HepG2 (cell line): ENCODE measurements around the gene CIROP. TPM values are rescaled to one million over a fixed set of nuclear protein-coding genes. Genes with fewer than 3 reads are reported as not detected.

ENCODE experiments used
- CC2D1A ChIP-seq: sonication (generic); formaldehyde crosslinking; IDR thresholded peaks from 2 replicates; pipeline ENCODE4 v1.8.1; 2023; ENCODE audit warnings: mild to moderate bottlenecking, missing genetic modification reagents
- ESRRA ChIP-seq: sonication (generic); formaldehyde crosslinking; IDR thresholded peaks from 2 replicates; pipeline ENCODE4 v1.5.1; 2020; ENCODE audit warnings: mild to moderate bottlenecking, low read depth, missing genetic modification reagents
- NFYB ChIP-seq: sonication (generic); formaldehyde crosslinking; IDR thresholded peaks from 2 replicates; pipeline ENCODE4 v1.4.0; 2020; ENCODE audit warnings: missing genetic modification reagents
- NKX3-1 ChIP-seq: sonication (generic); formaldehyde crosslinking; IDR thresholded peaks from 2 replicates; pipeline ENCODE4 v1.5.0; 2020; ENCODE audit warnings: missing genetic modification reagents
- PHF20 ChIP-seq: sonication (generic); formaldehyde crosslinking; IDR thresholded peaks from 2 replicates; pipeline ENCODE4 v1.5.0; 2020; ENCODE audit warnings: mild to moderate bottlenecking, missing genetic modification reagents
- POLR2G ChIP-seq: fragments of 200-400 bp; formaldehyde crosslinking; IDR thresholded peaks from 2 replicates; pipeline ENCODE4 v1.6.1; 2018; ENCODE audit warnings: mild to moderate bottlenecking, low read depth, low read length, moderate library complexity
- TEAD3 ChIP-seq: optimal IDR thresholded peaks from 2 replicates; pipeline ENCODE3; 2016; ENCODE audit warnings: borderline replicate concordance
- ZMYM4 ChIP-seq: sonication (generic); formaldehyde crosslinking; IDR thresholded peaks from 2 replicates; pipeline ENCODE4 v1.8.1; 2023; ENCODE audit warnings: mild to moderate bottlenecking, missing genetic modification reagents
- ZNF12 ChIP-seq: sonication (generic); formaldehyde crosslinking; IDR thresholded peaks from 2 replicates; pipeline ENCODE4 v1.5.0; 2020; ENCODE audit warnings: missing genetic modification reagents
- ZNF225 ChIP-seq: sonication (generic); formaldehyde crosslinking; IDR thresholded peaks from 2 replicates; pipeline ENCODE4 v1.4.0; 2020; ENCODE audit warnings: mild to moderate bottlenecking, missing genetic modification reagents
- ZNF333 ChIP-seq: sonication (generic); formaldehyde crosslinking; IDR thresholded peaks from 2 replicates; pipeline ENCODE4 v1.4.0; 2020; ENCODE audit warnings: mild to moderate bottlenecking, missing genetic modification reagents, borderline replicate concordance
- ZNF530 ChIP-seq: sonication (generic); formaldehyde crosslinking; IDR thresholded peaks from 2 replicates; pipeline ENCODE4 v1.5.0; 2020; ENCODE audit warnings: low read depth, mild to moderate bottlenecking, missing genetic modification reagents
- ZNF547 ChIP-seq: sonication (generic); formaldehyde crosslinking; IDR thresholded peaks from 2 replicates; pipeline ENCODE4 v1.5.1; 2020; ENCODE audit warnings: mild to moderate bottlenecking, missing genetic modification reagents
- polyA plus RNA-seq, 8 experiments: library from polyadenylated mRNA; depleted of rRNA in 3 of 8; stranded (reverse) in 7 of 8; unstranded in 1 of 8; fragments of >200 nt; fragmentation: Illumina TruSeq in 4 of 8; extraction: Trizol in 4 of 8; gene quantifications; 2 replicates each; pipeline versions ENCODE4 v1.2.1 to v1.2.3, GENCODE V29; 2011 to 2016; ENCODE audit warnings: low read depth in 4 of 8, missing spikeins in 1 of 8, mixed read lengths in 1 of 8; ENCODE audit not compliant: insufficient read depth in 1 of 8
- total RNA-seq, 5 experiments: library from RNA; depleted of rRNA; stranded (reverse); fragments of >200 nt; fragmentation: Illumina TruSeq; extraction: Trizol; gene quantifications; 2 replicates each; pipeline ENCODE4 v1.2.3, GENCODE V29; 2016; ENCODE audit warnings: low read depth in 1 of 5
- TF ChIP-seq, protein P1 (sequence below): sonication (generic); formaldehyde crosslinking; IDR thresholded peaks from 2 replicates; pipeline ENCODE4 v1.5.1; 2020; ENCODE audit warnings: mild to moderate bottlenecking, moderate library complexity, missing genetic modification reagents
- TF ChIP-seq, protein P2 (sequence below): IDR thresholded peaks from 2 replicates; pipeline ENCODE4 v1.6.1; 2016; ENCODE audit warnings: low read depth, borderline replicate concordance
- TF ChIP-seq, protein P3 (sequence below): sonication (generic); formaldehyde crosslinking; IDR thresholded peaks from 2 replicates; pipeline ENCODE4 v1.8.1; 2023; ENCODE audit warnings: missing genetic modification reagents, mild to moderate bottlenecking, borderline replicate concordance
- TF ChIP-seq, protein P4 (sequence below): sonication (generic); formaldehyde crosslinking; IDR thresholded peaks from 2 replicates; pipeline ENCODE4 v1.4.0; 2020; ENCODE audit warnings: mild to moderate bottlenecking, missing genetic modification reagents
- TF ChIP-seq, protein P5 (sequence below): IDR thresholded peaks from 2 replicates; pipeline ENCODE4 v1.6.1; 2016; ENCODE audit warnings: missing compliant biosample characterization, missing genetic modification reagents, borderline replicate concordance

Gene CIROP
- total and polyA plus RNA-seq, 2 of the 13 experiments (the other 11 are each of a cell fraction or from before 2014, with no cell fraction given) = 0.07 TPM; not detected in 1

DNA sequence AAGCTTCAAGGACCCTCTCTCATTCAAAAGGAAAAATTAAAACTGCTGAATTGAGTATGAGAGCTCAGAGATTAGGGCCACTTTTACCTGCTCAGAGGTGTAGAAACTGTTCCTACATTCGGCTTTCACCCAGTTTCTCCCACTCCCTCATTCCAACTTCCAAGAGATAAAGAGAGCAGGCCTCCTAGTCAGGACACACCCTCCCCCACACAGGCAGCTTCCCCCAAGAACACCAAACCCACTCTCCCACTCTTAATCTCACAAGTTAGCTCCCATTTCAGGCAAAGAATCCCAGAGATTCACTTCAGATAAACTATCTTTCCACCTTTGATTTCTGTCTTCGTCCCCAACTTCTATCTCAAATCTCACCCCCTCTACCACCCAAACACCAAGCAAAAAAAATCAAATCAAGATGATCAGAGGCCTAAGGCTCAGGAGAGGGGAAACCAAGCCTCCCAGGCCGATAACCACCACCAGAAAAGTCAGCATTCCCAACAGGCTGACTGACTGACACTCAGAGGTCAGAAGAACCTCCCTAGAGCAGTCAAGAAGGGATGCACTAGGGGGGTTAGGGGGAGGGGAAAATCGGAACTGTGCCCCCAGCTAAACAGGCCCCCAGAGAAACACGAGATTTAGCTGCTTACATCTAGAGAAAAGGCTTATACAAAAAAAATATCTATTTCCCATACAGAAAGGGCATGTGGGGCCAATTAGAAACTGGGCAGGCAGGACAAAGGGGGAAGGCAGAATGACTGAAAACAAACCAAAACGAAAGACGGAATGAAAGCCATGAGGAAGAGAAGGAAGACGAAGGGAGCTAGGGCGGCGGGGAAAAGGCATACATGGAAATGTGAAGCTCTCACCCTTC, 34.3 kb downstream of the CIROP start (continued):
- TF ChIP-seq ZNF333 (no peak), ZNF225 (CRISPR knock-in tag) (no peak), ZNF547 (CRISPR knock-in tag) (0 out of 2 replicates have a peak, but pooled peaks have one; percentile 6), CC2D1A (no peak), ESRRA (CRISPR knock-in tag) (no peak), ZNF530 (CRISPR knock-in tag) (peak; percentile 14; the same call in 1 of the 2 replicates), NFYB (CRISPR knock-in tag) (0 out of 2 replicates have a peak, but pooled peaks have one; percentile 1), TEAD3 (CRISPR knock-in tag) (peak; percentile 40), ZMYM4 (CRISPR knock-in tag) (no peak), ZNF12 (no peak), NKX3-1 (CRISPR knock-in tag) (no peak), PHF20 (CRISPR knock-in tag) (no peak), POLR2G (0 out of 2 replicates have a peak, but pooled peaks have one; percentile 0)
- TF ChIP-seq, protein P1, sequence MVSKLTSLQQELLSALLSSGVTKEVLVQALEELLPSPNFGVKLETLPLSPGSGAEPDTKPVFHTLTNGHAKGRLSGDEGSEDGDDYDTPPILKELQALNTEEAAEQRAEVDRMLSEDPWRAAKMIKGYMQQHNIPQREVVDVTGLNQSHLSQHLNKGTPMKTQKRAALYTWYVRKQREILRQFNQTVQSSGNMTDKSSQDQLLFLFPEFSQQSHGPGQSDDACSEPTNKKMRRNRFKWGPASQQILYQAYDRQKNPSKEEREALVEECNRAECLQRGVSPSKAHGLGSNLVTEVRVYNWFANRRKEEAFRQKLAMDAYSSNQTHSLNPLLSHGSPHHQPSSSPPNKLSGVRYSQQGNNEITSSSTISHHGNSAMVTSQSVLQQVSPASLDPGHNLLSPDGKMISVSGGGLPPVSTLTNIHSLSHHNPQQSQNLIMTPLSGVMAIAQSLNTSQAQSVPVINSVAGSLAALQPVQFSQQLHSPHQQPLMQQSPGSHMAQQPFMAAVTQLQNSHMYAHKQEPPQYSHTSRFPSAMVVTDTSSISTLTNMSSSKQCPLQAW (CRISPR knock-in tag) = no peak
- TF ChIP-seq, protein P2, sequence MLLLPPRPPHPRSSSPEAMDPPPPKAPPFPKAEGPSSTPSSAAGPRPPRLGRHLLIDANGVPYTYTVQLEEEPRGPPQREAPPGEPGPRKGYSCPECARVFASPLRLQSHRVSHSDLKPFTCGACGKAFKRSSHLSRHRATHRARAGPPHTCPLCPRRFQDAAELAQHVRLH (CRISPR knock-in tag) = no peak
- TF ChIP-seq, protein P3, sequence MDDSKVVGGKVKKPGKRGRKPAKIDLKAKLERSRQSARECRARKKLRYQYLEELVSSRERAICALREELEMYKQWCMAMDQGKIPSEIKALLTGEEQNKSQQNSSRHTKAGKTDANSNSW = no peak; the same call in 1 of the 2 replicates
- TF ChIP-seq, protein P4, sequence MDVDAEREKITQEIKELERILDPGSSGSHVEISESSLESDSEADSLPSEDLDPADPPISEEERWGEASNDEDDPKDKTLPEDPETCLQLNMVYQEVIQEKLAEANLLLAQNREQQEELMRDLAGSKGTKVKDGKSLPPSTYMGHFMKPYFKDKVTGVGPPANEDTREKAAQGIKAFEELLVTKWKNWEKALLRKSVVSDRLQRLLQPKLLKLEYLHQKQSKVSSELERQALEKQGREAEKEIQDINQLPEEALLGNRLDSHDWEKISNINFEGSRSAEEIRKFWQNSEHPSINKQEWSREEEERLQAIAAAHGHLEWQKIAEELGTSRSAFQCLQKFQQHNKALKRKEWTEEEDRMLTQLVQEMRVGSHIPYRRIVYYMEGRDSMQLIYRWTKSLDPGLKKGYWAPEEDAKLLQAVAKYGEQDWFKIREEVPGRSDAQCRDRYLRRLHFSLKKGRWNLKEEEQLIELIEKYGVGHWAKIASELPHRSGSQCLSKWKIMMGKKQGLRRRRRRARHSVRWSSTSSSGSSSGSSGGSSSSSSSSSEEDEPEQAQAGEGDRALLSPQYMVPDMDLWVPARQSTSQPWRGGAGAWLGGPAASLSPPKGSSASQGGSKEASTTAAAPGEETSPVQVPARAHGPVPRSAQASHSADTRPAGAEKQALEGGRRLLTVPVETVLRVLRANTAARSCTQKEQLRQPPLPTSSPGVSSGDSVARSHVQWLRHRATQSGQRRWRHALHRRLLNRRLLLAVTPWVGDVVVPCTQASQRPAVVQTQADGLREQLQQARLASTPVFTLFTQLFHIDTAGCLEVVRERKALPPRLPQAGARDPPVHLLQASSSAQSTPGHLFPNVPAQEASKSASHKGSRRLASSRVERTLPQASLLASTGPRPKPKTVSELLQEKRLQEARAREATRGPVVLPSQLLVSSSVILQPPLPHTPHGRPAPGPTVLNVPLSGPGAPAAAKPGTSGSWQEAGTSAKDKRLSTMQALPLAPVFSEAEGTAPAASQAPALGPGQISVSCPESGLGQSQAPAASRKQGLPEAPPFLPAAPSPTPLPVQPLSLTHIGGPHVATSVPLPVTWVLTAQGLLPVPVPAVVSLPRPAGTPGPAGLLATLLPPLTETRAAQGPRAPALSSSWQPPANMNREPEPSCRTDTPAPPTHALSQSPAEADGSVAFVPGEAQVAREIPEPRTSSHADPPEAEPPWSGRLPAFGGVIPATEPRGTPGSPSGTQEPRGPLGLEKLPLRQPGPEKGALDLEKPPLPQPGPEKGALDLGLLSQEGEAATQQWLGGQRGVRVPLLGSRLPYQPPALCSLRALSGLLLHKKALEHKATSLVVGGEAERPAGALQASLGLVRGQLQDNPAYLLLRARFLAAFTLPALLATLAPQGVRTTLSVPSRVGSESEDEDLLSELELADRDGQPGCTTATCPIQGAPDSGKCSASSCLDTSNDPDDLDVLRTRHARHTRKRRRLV (CRISPR knock-in tag) = no peak
- TF ChIP-seq, protein P5, sequence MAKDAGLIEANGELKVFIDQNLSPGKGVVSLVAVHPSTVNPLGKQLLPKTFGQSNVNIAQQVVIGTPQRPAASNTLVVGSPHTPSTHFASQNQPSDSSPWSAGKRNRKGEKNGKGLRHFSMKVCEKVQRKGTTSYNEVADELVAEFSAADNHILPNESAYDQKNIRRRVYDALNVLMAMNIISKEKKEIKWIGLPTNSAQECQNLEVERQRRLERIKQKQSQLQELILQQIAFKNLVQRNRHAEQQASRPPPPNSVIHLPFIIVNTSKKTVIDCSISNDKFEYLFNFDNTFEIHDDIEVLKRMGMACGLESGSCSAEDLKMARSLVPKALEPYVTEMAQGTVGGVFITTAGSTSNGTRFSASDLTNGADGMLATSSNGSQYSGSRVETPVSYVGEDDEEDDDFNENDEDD (CRISPR knock-in tag) = 0 out of 2 replicates have a peak, but pooled peaks have one; percentile 45
